Frontal cortex (tissue), 4 donors: Measurements from ENCODE around the gene MSTO1. TPM values are rescaled to one million over a fixed set of nuclear protein-coding genes. Genes with fewer than 3 reads are reported as not detected.
"Not testable (repeated sequence)": the region's sequence is repeated elsewhere in the genome, so short reads cannot be mapped to it uniquely, and the experiment has no call there.

Experiments used
- DNase-seq, 2 donors: peaks; one replicate each; pipeline ENCODE4 v3.0.0; 2012; ENCODE audit warnings: low spot score in 2 of 2
- FAIRE-seq: peaks from 2 replicates; lab custom pipeline; 2012; peaks lifted over from hg19 to GRCh38; lab: Jason Lieb, UNC
- small RNA-seq: library from RNA; depleted of rRNA; stranded (forward); fragments of <200 nt; gene quantifications from one replicate; pipeline ENCODE3, GENCODE V24; 2014
- total RNA-seq: library from RNA; depleted of rRNA; stranded (reverse); fragments of >200 nt; gene quantifications from one replicate; pipeline ENCODE4 v1.2.3, GENCODE V29; 2014
- donor health status: control.
- donor health status: control.
- donor health status: control.

MSTO1 gene
- total RNA-seq, 1 donor from 2014 or later = 21.6 TPM

DNA sequence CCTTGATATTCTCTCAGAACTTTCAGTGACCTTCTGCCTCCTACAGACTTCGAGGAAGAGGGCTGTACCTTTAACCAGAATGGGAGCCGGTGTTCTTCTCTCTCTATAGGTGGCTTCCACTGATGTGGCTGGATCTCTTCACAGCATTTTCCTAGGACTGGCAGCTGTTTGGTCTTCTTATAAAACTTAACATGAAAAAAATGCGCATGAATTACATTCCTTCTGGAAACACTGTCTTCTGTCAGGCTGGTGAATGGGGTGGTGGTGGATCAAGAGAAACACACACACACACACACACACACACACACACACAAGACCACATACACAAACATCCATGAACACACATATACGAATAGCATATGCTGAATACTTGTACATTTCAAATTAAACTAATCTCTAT, 51.2 kb downstream of the MSTO1 start:
- not testable (repeated sequence) for FAIRE-seq, DNase-seq

Small RNA genes within 50 kb of the gene (small RNA-seq; reads per million reads assigned to genes)
- not detected for gene AL353807.4

Other genes starting within 250 kb of the MSTO1 start
- 56.7 TPM for gene ASH1L, start 47.4 kb upstream of the MSTO1 start, total RNA-seq
- 527 TPM for gene YY1AP1, start 78.6 kb downstream of the MSTO1 start, total RNA-seq
- gene DAP3, start 78.9 kb downstream of the MSTO1 start, total RNA-seq = 39.1 TPM
- gene GON4L, start 247.0 kb downstream of the MSTO1 start, total RNA-seq = 42.8 TPM
- gene SYT11, start 249.3 kb downstream of the MSTO1 start, total RNA-seq = 163 TPM